SK-N-SH (cell line): Measurements from ENCODE around the gene CHD9.

Experiments used
- GABPA ChIP-seq: IDR thresholded peaks from 2 replicates; pipeline ENCODE4 v1.4.0; 2012; ENCODE audit warnings: low read depth, mild to moderate bottlenecking
- POLR2AphosphoS5 ChIP-seq: IDR thresholded peaks from 2 replicates; pipeline ENCODE4 v1.6.1; 2012; ENCODE audit warnings: low read depth, low read length
- RCOR1 ChIP-seq: fragments of 150-350 bp; IDR thresholded peaks from 2 replicates; pipeline ENCODE4 v1.6.1; 2017; ENCODE audit warnings: antibody characterized with exemption, low read length
- TAF1 ChIP-seq: IDR thresholded peaks from 2 replicates; pipeline ENCODE4 v1.6.1; 2012; ENCODE audit warnings: low read depth, mild to moderate bottlenecking, low read length, moderate library complexity, borderline replicate concordance
- YY1 ChIP-seq: IDR thresholded peaks from 2 replicates; pipeline ENCODE4 v1.4.0; 2012; ENCODE audit warnings: low read depth, mild to moderate bottlenecking
- TF ChIP-seq, protein P1 (sequence below): fragments of 200-600 bp; sonication (generic); IDR thresholded peaks from 2 replicates; pipeline ENCODE4 v1.6.1; 2017; ENCODE audit warnings: antibody characterized with exemption, mild to moderate bottlenecking, moderate library complexity

DNA sequence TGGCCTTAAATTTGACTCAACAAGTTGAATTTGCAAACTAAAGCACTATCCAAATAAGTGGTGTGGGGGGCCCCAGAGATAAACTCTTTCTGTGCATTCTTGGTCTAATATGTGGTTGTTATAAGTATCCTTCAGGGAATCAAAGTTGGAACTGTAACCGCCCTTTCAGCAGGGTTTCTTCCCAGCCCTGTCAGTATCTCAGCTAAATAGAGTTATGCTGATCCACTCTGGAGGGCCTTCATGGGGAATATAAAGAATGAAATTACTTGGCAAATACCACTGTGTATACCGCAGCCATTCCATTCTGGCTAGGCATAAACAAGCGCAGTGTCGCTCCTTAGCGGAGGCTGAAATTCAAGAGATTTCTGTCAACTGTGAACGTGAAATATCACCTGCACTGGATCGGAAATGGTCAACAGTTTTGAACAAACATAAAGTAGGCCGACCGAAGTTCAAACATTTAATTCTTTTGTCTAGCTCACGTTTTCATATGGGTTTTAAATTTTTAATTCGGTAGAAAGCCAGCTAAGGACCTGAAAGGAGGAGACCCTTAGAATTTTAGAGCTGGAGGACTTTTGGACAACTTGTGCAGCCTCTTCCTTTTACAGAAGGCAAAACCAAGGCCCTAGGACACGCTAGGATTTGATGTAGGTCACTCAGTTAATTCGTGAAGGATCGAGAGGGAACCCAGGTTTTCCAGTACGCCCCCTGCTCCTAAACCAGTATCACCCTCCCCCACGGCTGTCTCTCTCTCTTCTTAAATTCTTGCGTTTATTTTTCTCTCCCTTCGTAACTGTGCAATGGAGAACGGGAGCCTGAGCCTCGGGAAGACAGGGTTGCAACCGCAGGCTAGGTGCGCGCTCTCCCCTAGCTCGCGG is 74.7 kb downstream of the CHD9 start:
- TF ChIP-seq, protein P1, sequence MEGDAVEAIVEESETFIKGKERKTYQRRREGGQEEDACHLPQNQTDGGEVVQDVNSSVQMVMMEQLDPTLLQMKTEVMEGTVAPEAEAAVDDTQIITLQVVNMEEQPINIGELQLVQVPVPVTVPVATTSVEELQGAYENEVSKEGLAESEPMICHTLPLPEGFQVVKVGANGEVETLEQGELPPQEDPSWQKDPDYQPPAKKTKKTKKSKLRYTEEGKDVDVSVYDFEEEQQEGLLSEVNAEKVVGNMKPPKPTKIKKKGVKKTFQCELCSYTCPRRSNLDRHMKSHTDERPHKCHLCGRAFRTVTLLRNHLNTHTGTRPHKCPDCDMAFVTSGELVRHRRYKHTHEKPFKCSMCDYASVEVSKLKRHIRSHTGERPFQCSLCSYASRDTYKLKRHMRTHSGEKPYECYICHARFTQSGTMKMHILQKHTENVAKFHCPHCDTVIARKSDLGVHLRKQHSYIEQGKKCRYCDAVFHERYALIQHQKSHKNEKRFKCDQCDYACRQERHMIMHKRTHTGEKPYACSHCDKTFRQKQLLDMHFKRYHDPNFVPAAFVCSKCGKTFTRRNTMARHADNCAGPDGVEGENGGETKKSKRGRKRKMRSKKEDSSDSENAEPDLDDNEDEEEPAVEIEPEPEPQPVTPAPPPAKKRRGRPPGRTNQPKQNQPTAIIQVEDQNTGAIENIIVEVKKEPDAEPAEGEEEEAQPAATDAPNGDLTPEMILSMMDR: no peak
- TF ChIP-seq POLR2AphosphoS5: no peak
- TF ChIP-seq TAF1: no peak
- no peak for TF ChIP-seq YY1
- TF ChIP-seq GABPA: no peak
- TF ChIP-seq RCOR1: no peak
